Rectal smooth muscle tissue (tissue), 1 donor: Measurements from ENCODE around the gene TAB2.

Source experiments
- H3K27ac ChIP-seq: one replicate; pipeline ENCODE4 v1.7.0; 2013; ENCODE audit warnings: low read depth, low read length, inconsistent platforms
- H3K27me3 ChIP-seq: one replicate; pipeline ENCODE4 v1.7.0; 2013; ENCODE audit warnings: low read length; ENCODE audit not compliant: control insufficient read depth, insufficient read depth
- H3K36me3 ChIP-seq: one replicate; pipeline ENCODE4 v1.7.0; 2013; ENCODE audit warnings: low read length; ENCODE audit not compliant: control insufficient read depth, insufficient read depth
- H3K4me1 ChIP-seq: one replicate; pipeline ENCODE4 v1.7.0; 2013; ENCODE audit warnings: low read length; ENCODE audit not compliant: control insufficient read depth, insufficient read depth
- H3K4me3 ChIP-seq: one replicate; pipeline ENCODE4 v1.7.0; 2013; ENCODE audit warnings: low read length
- H3K9ac ChIP-seq: one replicate; pipeline ENCODE4 v1.7.0; 2013; ENCODE audit warnings: low read length

Gene TAB2

GRCh38 chr6:149414821-149415220, 97.3 kb downstream of the TAB2 start:
- Histone ChIP-seq H3K36me3 (peaks cover 3% of the 10 kb centered on the region), H3K9ac (no peak overlapping the region), H3K4me3 (no peak overlapping the region), H3K4me1 (no peaks in the 10 kb centered on the region), H3K27ac (no peak overlapping the region), H3K27me3 (no peaks in the 10 kb centered on the region)

- H3K27me3 ChIP-seq = no peaks in the 10 kb centered on the region
- H3K36me3 ChIP-seq = no peaks in the 10 kb centered on the region
- no peak overlapping the region for H3K27ac ChIP-seq
- no peak overlapping the region for H3K4me3 ChIP-seq
- H3K4me1 ChIP-seq = peaks cover 5% of the 10 kb centered on the region
- H3K9ac ChIP-seq = no peak overlapping the region
Observed at GRCh38 chr6:149419696-149420404, 102.3 kb downstream of the TAB2 start.

- no peak overlapping the region for H3K9ac ChIP-seq
- H3K27ac ChIP-seq = no peak overlapping the region
- no peak overlapping the region for H3K4me3 ChIP-seq
- no peaks in the 10 kb centered on the region for H3K27me3 ChIP-seq
- H3K36me3 ChIP-seq = no peaks in the 10 kb centered on the region
- peaks cover 5% of the 10 kb centered on the region for H3K4me1 ChIP-seq
Observed at GRCh38 chr6:149421132-149421531, 103.6 kb downstream of the TAB2 start.

DNA sequence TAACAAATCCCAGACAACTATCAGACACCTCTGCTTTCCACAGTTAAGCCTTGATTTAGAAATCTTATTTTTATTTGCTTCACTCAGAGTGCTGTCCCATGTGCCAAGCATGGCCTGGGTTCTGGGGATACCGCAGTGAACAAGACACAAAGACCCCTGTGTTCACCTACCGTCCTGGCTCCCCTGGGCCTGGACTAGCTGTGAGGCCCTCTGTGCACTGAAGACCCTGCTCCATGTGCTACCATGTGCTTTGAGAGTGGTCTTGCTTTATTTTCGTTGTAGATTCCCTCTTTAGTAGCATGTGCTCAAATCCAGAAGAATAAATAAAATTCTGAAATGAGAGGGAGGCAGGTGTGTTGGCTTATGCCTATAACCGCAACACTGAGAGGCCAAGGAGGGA, 105.1 kb downstream of the TAB2 start:
- H3K27me3 ChIP-seq = no peaks in the 10 kb centered on the region
- no peaks in the 10 kb centered on the region for H3K36me3 ChIP-seq
- no peak overlapping the region for H3K4me3 ChIP-seq
- no peak overlapping the region for H3K27ac ChIP-seq
- peaks cover 5% of the 10 kb centered on the region for H3K4me1 ChIP-seq
- H3K9ac ChIP-seq = no peak overlapping the region

- no peak overlapping the region for H3K4me3 ChIP-seq
- H3K27me3 ChIP-seq = no peaks in the 10 kb centered on the region
- H3K4me1 ChIP-seq = peaks cover 5% of the 10 kb centered on the region
- no peak overlapping the region for H3K9ac ChIP-seq
- no peak overlapping the region for H3K27ac ChIP-seq
- H3K36me3 ChIP-seq = no peaks in the 10 kb centered on the region
Observed at GRCh38 chr6:149423964-149424440, 106.5 kb downstream of the TAB2 start.

DNA sequence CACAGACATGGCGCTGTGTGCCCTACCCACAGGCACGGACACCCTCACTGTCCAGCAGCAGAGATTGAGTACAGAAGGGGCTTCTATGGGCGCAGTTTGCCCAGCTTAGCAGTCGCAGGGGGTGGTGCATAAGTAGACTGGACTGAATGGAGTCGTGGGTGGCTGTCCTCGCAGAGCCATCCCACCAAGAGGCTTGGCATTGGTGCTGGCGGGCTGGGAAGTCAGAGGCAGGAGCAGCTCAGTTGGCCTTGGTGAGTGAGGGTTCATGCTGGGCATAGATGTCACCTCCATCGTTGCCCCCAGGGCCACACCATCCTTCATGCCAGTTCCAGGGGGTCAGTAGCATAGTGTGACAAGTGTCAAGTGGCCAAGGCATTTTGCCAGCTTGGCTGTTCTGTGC, 107.7 kb downstream of the TAB2 start:
- H3K4me3 ChIP-seq = no peak overlapping the region
- peaks cover 5% of the 10 kb centered on the region for H3K4me1 ChIP-seq
- no peaks in the 10 kb centered on the region for H3K36me3 ChIP-seq
- no peaks in the 10 kb centered on the region for H3K27me3 ChIP-seq
- H3K9ac ChIP-seq = no peak overlapping the region
- H3K27ac ChIP-seq = no peak overlapping the region

GRCh38 chr6:149425754-149426153, 108.2 kb downstream of the TAB2 start:
- no peaks in the 10 kb centered on the region for H3K36me3 ChIP-seq

DNA sequence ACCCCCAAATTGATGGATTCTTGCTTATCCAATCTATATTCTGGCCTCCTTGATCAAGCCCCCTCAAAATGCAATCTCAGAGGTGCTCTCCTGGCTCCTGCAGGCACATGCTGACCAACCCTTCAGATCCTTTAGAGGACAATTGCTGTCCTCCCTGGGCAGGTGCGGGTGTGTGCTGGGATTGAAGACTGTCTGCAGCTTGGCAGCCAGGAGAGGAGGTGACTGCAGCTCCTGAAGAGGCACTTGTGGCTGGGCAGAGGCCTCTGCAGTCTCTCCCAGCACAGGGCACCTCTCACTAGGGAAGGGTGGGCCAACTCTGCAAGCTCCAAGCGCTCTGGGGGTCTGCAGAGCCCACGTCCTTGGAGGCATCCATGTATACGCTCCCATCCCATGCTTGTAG, 111.1 kb downstream of the TAB2 start:
- Histone ChIP-seq H3K4me3 (no peak overlapping the region), H3K27me3 (no peaks in the 10 kb centered on the region), H3K9ac (no peak overlapping the region), H3K27ac (no peak overlapping the region), H3K36me3 (no peaks in the 10 kb centered on the region), H3K4me1 (peaks cover 5% of the 10 kb centered on the region)

More at GRCh38 chr6:149425754-149426153, 108.2 kb downstream of the TAB2 start:
- Histone ChIP-seq H3K9ac (no peak overlapping the region), H3K27ac (no peak overlapping the region), H3K4me3 (no peak overlapping the region), H3K4me1 (peaks cover 5% of the 10 kb centered on the region), H3K27me3 (no peaks in the 10 kb centered on the region)

DNA sequence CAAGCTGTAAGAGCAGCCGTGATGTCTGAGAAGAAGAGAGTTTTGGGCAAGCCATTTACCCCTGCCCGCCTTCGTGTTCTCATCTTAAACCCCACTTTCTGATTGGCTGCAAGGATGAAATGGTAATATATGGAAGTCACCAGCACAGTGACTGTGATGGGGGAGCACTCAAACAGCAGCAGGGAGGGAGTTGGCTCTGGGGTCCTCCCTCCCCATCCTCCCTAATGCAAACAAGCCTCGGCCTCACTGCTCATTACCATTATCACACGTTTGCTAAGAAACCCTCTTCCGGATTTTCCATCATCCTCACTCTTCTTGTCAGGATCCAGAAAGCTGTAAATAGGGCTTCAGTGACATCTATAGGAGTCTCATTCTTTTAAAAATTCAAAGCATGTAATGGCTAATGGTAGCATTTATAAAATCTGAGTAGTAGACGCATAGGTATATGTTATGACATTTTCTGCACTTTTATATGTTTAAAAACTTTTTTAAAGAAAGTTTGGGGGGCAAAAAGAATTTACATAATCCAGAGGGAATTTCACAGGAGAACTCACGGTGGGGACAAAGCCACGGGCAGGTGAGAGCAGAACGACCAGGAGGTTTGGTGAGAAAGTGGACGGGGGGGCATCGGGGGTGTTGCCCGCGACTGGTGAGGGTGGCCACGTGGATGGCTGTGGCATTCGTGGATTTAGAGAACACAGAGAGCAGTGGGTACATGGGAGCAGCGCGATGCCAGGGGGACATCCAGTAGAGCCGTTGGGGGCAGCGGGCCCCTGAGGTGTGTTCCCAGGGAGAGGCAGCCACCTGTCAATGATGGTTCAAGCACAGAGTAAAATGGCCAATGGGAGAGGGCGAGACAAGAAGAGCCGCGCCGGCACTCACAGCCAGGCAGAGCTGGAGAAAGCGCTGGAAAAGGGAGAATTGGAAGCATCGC, 112.2 kb downstream of the TAB2 start:
- Histone ChIP-seq H3K27ac (no peak overlapping the region), H3K27me3 (no peaks in the 10 kb centered on the region), H3K36me3 (no peaks in the 10 kb centered on the region), H3K4me1 (no peaks in the 10 kb centered on the region), H3K9ac (no peak overlapping the region), H3K4me3 (no peak overlapping the region)

DNA sequence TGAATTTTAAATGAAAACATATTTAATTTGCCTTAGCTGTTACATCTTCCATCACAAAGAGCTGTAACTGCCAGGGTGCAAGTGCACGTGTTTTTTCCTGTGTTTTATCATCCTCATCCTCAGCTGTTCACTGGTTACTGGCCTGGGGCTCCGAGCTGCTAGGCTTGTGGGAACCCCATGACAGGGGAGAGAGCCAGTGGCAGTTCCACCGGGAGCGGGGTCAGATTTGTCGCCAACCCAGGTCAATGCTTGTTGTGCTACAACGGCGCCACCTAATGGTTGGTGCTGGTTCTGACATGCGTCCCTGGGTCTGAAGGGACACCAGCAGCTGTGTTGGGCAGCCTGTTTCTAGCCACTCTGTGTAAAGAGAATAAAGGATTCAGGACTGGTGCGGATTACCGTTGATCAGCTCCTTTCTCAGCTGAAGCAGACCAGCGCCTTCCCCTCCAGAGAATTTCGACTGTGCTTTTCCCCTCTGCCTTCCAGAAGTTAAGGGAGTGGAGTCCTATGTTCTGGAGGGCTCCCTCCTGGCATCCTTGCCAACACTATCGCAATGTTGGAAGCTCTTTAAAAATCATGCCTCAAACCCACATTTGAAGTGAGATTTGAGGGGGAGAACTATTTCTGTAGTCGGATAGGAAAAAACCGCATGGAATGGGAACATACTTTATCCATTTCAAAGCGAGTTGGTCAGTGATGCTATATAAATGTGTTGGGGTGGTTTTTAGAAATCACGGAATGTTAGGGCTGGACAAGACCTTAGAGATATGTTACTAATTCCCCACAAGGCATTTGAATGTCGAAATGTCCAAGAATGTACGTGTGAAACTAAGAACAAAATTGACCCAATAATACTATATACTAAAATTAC, 114.6 kb downstream of the TAB2 start:
- no peaks in the 10 kb centered on the region for H3K4me1 ChIP-seq
- no peaks in the 10 kb centered on the region for H3K36me3 ChIP-seq
- H3K9ac ChIP-seq = no peak overlapping the region
- H3K27ac ChIP-seq = no peak overlapping the region
- no peaks in the 10 kb centered on the region for H3K27me3 ChIP-seq
- H3K4me3 ChIP-seq = peak overlapping the region; percentile 51

- Histone ChIP-seq H3K36me3 (no peaks in the 10 kb centered on the region), H3K4me3 (no peak overlapping the region), H3K27ac (no peak overlapping the region), H3K27me3 (no peaks in the 10 kb centered on the region), H3K9ac (peak overlapping the region; percentile 28), H3K4me1 (no peaks in the 10 kb centered on the region)
Observed at GRCh38 chr6:149433405-149433804, 115.9 kb downstream of the TAB2 start.

GRCh38 chr6:149433881-149434280, 116.4 kb downstream of the TAB2 start:
- no peaks in the 10 kb centered on the region for H3K27me3 ChIP-seq
- no peak overlapping the region for H3K9ac ChIP-seq
- H3K36me3 ChIP-seq = no peaks in the 10 kb centered on the region
- H3K4me1 ChIP-seq = no peaks in the 10 kb centered on the region
- H3K4me3 ChIP-seq = no peak overlapping the region
- no peak overlapping the region for H3K27ac ChIP-seq
